WTC11 (cell line): Measurements from ENCODE around the gene FAM107B. TPM values are rescaled to one million over a fixed set of nuclear protein-coding genes. Genes with fewer than 3 reads are reported as not detected.
A peak's percentile ranks its signal among the peaks of the same experiment; 100 is the strongest.

Experiments used
- ATAC-seq: fragments of 200-7000 bp; cut with Tn5 transposase; 2 replicates; pipeline ENCODE4 v1.10.0; 2021; ENCODE audit warnings: mild to moderate bottlenecking, moderate library complexity
- CTCF ChIA-PET: fragments of 300-600 bp; sonication (Branson Sonifier 250); formaldehyde crosslinking; loops from one replicate; lab custom pipeline; 2021; ENCODE audit warnings: antibody characterized with exemption; lab: Charles Lee
- POLR2A ChIA-PET: fragments of 350-600 bp; sonication (Branson Sonifier 250); formaldehyde crosslinking; loops from one replicate; lab custom pipeline; 2021; ENCODE audit warnings: antibody characterized with exemption; lab: Charles Lee
- DNase-seq: peaks from one replicate; pipeline ENCODE4 v3.0.0; 2021; ENCODE audit warnings: low spot score
- H3K27ac Mint-ChIP-seq: 2 replicates; pipeline ENCODE4 v1.8.0; 2021; ENCODE audit warnings: mixed read lengths
- H3K27me3 Mint-ChIP-seq: 2 replicates; pipeline ENCODE4 v1.8.0; 2021; ENCODE audit warnings: low read depth, mild to moderate bottlenecking, moderate library complexity, mixed read lengths
- H3K36me3 Mint-ChIP-seq: 2 replicates; pipeline ENCODE4 v1.8.0; 2021; ENCODE audit warnings: mixed read lengths
- H3K4me1 Mint-ChIP-seq: 2 replicates; pipeline ENCODE4 v1.8.0; 2022; ENCODE audit warnings: mixed read lengths
- H3K4me3 Mint-ChIP-seq: 2 replicates; pipeline ENCODE4 v1.8.0; 2021; ENCODE audit warnings: mild to moderate bottlenecking, moderate library complexity, mixed read lengths
- H3K9me3 Mint-ChIP-seq: 2 replicates; pipeline ENCODE4 v1.8.0; 2021; ENCODE audit warnings: mixed read lengths
- ERG ChIP-seq: fragments of 250-450 bp; sonication (Bioruptor Pico); IDR thresholded peaks from 2 replicates; pipeline ENCODE4 v1.8.0; 2021; ENCODE audit warnings: mild to moderate bottlenecking
- GTF2I ChIP-seq: fragments of 250-450 bp; sonication (Bioruptor Pico); conservative IDR thresholded peaks from 2 replicates; pipeline ENCODE4 v1.4.0; 2021; ENCODE audit warnings: mild to moderate bottlenecking
- HMGA2 ChIP-seq: fragments of 250-450 bp; sonication (Bioruptor Pico); IDR thresholded peaks from 2 replicates; pipeline ENCODE4 v1.4.0; 2021; ENCODE audit warnings: mild to moderate bottlenecking, moderate library complexity
- KAT7 ChIP-seq: sonication (generic); formaldehyde crosslinking; IDR thresholded peaks from 2 replicates; pipeline ENCODE4 v1.8.1; 2023; ENCODE audit warnings: missing genetic modification reagents, mild to moderate bottlenecking, borderline replicate concordance
- NFYB ChIP-seq: sonication (generic); formaldehyde crosslinking; conservative IDR thresholded peaks from 2 replicates; pipeline ENCODE4 v1.8.0; 2022; ENCODE audit warnings: low read depth, missing genetic modification reagents
- ZBTB21 ChIP-seq: sonication (generic); formaldehyde crosslinking; IDR thresholded peaks from 2 replicates; pipeline ENCODE4 v1.8.1; 2023; ENCODE audit warnings: mild to moderate bottlenecking, missing genetic modification reagents, borderline replicate concordance
- ZMAT4 ChIP-seq: fragments of 250-450 bp; sonication (Bioruptor Pico); IDR thresholded peaks from 2 replicates; pipeline ENCODE4 v1.9.0; 2021; ENCODE audit warnings: mild to moderate bottlenecking
- ZNF121 ChIP-seq: sonication (generic); formaldehyde crosslinking; IDR thresholded peaks from 2 replicates; pipeline ENCODE4 v1.8.0; 2023; ENCODE audit warnings: missing genetic modification reagents
- ZNF219 ChIP-seq: sonication (generic); formaldehyde crosslinking; IDR thresholded peaks from 2 replicates; pipeline ENCODE4 v1.8.0; 2023; ENCODE audit warnings: missing genetic modification reagents, mild to moderate bottlenecking, borderline replicate concordance
- ZNF232 ChIP-seq: sonication (generic); formaldehyde crosslinking; IDR thresholded peaks from 2 replicates; pipeline ENCODE4 v1.8.0; 2022; ENCODE audit warnings: mild to moderate bottlenecking, missing genetic modification reagents
- ZNF263 ChIP-seq: sonication (generic); formaldehyde crosslinking; IDR thresholded peaks from 2 replicates; pipeline ENCODE4 v1.8.1; 2022; ENCODE audit warnings: low read depth, mild to moderate bottlenecking, moderate library complexity, missing genetic modification reagents
- ZNF317 ChIP-seq: sonication (generic); formaldehyde crosslinking; IDR thresholded peaks from 2 replicates; pipeline ENCODE4 v1.8.1; 2023; ENCODE audit warnings: low read depth, mild to moderate bottlenecking, moderate library complexity, missing genetic modification reagents, borderline replicate concordance
- ZNF416 ChIP-seq: fragments of 250-450 bp; sonication (Bioruptor Pico); IDR thresholded peaks from 2 replicates; pipeline ENCODE4 v1.9.0; 2021; ENCODE audit warnings: mild to moderate bottlenecking, inconsistent platforms
- ZNF423 ChIP-seq: fragments of 250-450 bp; sonication (Bioruptor Pico); IDR thresholded peaks from 2 replicates; pipeline ENCODE4 v2.1.2; 2022; ENCODE audit warnings: mild to moderate bottlenecking, moderate library complexity
- total RNA-seq: library from RNA; stranded (reverse); gene quantifications from 3 replicates; pipeline ENCODE4 v1.2.3, GENCODE V29; 2021
- TF ChIP-seq, protein P1 (sequence below): sonication (generic); formaldehyde crosslinking; IDR thresholded peaks from 2 replicates; pipeline ENCODE4 v1.8.1; 2022; ENCODE audit warnings: mild to moderate bottlenecking, missing genetic modification reagents, moderate library complexity, borderline replicate concordance
- TF ChIP-seq, protein P2 (sequence below): fragments of 200-600 bp; IDR thresholded peaks from 2 replicates; pipeline ENCODE4 v1.8.0; 2022; ENCODE audit warnings: antibody characterized with exemption
- TF ChIP-seq, protein P3 (sequence below): sonication (generic); formaldehyde crosslinking; IDR thresholded peaks from 2 replicates; pipeline ENCODE4 v1.8.0; 2023; ENCODE audit warnings: missing genetic modification reagents
- TF ChIP-seq, protein P4 (sequence below): fragments of 250-450 bp; sonication (Bioruptor Pico); conservative IDR thresholded peaks from 2 replicates; pipeline ENCODE4 v1.9.0; 2021; ENCODE audit warnings: mild to moderate bottlenecking

FAM107B gene
- total RNA-seq, 1 experiment from 2014 or later: 22.4 TPM

DNA sequence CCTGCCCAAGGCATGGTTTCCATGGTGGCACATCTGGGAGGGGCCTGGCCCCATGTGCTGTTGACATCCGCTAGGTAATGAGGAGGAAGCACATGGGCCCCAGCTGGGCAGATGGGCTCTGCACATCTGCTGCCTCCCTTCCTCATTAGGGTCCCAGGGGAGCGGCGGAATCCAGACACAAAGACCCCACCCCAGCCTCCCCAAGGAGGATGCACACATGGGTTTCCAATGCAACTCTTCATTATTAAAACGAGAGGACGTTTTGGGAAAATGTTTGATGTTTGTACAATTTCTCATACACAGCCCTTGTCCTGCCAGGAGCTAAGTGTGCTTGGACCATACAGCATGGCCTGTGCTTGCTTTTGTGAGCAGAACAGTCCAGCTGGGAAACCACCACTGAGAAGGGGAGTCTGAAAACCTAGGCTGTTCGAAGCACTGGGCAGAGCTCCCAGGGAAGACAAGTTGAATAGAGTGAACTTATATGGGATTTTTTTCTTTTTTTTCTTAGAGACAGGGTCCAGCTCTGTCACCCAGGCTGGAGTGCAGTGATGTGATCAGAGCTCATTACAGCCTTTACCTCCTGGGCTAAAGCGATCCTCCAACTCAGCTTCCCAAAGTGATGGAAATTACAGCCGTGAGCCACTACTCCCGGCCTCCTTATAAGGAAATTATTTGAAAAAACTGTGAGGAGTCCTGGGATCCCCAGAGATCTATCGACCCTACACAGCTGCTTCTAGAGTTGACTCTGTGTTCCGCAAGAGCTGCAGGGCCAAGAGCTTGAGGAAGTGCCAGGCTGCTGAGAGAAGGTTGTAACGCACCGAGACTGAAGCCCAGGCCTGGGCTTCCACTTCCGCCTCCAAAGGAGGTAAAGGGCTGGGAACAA lies 23.4 kb downstream of the FAM107B start:
- no peaks in the 10 kb centered on the region for H3K36me3 Mint-ChIP-seq
- peaks cover 3% of the 10 kb centered on the region; the same call in 1 of the 2 replicates for H3K27me3 Mint-ChIP-seq
- ATAC-seq (peak; percentile 82), DNase-seq (no peak)
- POLR2A ChIA-PET: interaction anchor here (0.5 to 0.6 kb wide), 2 partner anchors 412 to 685 kb away, joined by 3 to 5 read pairs; no protein-coding TSS in a partner anchor
- H3K9me3 Mint-ChIP-seq: no peaks in the 10 kb centered on the region
- TF ChIP-seq, protein P1, sequence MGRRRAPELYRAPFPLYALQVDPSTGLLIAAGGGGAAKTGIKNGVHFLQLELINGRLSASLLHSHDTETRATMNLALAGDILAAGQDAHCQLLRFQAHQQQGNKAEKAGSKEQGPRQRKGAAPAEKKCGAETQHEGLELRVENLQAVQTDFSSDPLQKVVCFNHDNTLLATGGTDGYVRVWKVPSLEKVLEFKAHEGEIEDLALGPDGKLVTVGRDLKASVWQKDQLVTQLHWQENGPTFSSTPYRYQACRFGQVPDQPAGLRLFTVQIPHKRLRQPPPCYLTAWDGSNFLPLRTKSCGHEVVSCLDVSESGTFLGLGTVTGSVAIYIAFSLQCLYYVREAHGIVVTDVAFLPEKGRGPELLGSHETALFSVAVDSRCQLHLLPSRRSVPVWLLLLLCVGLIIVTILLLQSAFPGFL (CRISPR knock-in tag): no peak
- no peak for TF ChIP-seq ZNF219 (CRISPR knock-in tag)
- TF ChIP-seq, protein P2, sequence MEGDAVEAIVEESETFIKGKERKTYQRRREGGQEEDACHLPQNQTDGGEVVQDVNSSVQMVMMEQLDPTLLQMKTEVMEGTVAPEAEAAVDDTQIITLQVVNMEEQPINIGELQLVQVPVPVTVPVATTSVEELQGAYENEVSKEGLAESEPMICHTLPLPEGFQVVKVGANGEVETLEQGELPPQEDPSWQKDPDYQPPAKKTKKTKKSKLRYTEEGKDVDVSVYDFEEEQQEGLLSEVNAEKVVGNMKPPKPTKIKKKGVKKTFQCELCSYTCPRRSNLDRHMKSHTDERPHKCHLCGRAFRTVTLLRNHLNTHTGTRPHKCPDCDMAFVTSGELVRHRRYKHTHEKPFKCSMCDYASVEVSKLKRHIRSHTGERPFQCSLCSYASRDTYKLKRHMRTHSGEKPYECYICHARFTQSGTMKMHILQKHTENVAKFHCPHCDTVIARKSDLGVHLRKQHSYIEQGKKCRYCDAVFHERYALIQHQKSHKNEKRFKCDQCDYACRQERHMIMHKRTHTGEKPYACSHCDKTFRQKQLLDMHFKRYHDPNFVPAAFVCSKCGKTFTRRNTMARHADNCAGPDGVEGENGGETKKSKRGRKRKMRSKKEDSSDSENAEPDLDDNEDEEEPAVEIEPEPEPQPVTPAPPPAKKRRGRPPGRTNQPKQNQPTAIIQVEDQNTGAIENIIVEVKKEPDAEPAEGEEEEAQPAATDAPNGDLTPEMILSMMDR: no peak
- TF ChIP-seq, protein P3, sequence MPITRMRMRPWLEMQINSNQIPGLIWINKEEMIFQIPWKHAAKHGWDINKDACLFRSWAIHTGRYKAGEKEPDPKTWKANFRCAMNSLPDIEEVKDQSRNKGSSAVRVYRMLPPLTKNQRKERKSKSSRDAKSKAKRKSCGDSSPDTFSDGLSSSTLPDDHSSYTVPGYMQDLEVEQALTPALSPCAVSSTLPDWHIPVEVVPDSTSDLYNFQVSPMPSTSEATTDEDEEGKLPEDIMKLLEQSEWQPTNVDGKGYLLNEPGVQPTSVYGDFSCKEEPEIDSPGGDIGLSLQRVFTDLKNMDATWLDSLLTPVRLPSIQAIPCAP: no peak
- TF ChIP-seq, protein P4, sequence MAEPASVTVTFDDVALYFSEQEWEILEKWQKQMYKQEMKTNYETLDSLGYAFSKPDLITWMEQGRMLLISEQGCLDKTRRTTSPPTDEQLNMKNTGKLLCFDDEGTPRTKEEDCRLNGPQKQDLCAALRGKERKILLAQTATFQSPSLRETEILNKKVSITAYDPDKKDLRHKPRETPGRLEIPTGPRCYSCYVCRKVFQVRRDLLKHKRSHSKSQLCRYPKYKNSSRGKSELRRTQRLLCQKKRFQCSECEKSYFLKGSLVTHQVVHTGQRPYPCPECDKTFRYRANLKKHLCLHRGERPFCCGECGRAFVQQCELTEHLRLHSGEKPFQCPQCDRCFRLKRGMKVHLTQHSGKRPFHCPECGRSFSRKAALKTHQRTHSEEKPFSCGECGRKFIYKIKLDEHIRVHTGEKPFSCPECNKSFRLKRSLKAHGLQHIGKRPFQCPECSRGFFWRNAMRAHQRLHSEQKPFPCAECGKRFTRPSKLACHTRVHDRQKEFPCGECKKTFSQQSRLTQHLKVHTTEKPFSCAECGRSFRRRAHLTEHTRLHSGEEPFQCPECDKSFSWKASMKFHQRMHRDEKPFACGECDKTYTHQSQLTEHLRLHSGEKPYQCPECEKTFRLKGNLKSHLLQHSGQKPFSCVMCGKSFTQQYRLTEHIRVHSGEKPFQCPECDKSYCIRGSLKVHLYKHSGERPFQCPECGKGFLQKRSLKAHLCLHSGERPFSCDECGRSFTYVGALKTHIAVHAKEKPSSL (CRISPR knock-in tag): no peak
- no peak for TF ChIP-seq ZNF317
- no peak for TF ChIP-seq ZNF423 (CRISPR knock-in tag)
- no peak for TF ChIP-seq ZNF416
- no peak for TF ChIP-seq ERG
- TF ChIP-seq NFYB (CRISPR knock-in tag): no peak
- TF ChIP-seq ZNF121 (CRISPR knock-in tag): no peak
- no peak for TF ChIP-seq GTF2I (CRISPR knock-in tag)
- TF ChIP-seq ZMAT4: no peak
- TF ChIP-seq KAT7 (CRISPR knock-in tag): no peak
- no peak for TF ChIP-seq ZNF263 (CRISPR knock-in tag)
- no peak for TF ChIP-seq HMGA2 (CRISPR knock-in tag)
- no peak for TF ChIP-seq ZBTB21 (CRISPR knock-in tag)
- no peak for TF ChIP-seq ZNF232 (CRISPR knock-in tag)
- H3K27ac Mint-ChIP-seq: peak overlapping the region; percentile 49; the same call in 1 of the 2 replicates
- no peak overlapping the region for H3K4me3 Mint-ChIP-seq
- H3K4me1 Mint-ChIP-seq: peaks cover 4% of the 10 kb centered on the region
- CTCF ChIA-PET: interaction anchor here (0.5 to 1.1 kb wide), 2 partner anchors 23 to 262 kb away, joined by 3 read pairs; no protein-coding TSS in a partner anchor
